ENCODE data around the gene MAP3K6. TPM values are rescaled to one million over a fixed set of nuclear protein-coding genes. Genes with fewer than 3 reads are reported as not detected.

MAP3K6 gene
- total and polyA plus RNA-seq, 2 donors: 5.3 to 45.0 TPM

DNA sequence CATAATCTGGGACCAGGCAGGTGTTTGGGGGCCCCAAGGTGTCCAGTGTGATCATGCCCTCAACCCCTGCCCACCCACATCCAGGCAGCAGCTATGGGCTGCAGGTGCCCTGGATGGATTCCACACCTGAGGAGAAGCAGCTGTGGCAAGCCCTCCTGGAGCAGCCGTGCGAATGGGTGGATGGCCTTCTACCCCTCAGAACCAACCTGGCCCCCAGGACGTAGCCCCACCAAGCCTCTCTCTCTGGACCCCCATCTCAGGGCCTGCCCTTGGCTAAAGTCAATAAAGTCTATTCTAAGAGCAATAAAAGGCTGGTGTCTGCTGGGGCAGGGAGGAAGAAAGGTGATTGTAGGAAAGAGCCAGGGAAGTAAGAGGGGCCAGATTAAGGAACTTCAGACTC lies 13.1 kb downstream of the MAP3K6 start:
- whole genome bisulfite sequencing: 95% methylated on average over 3 of the region's 3 CpGs
- H3K27me3 ChIP-seq (ENCODE audit: control insufficient read depth in 2 of 2, insufficient read depth in 1 of 2, low read length in 1 of 2): peaks cover 0 to 31% of the 10 kb centered on the region in 2 donors
- no peak overlapping the region for H3K4me3 ChIP-seq (ENCODE audit: low read length in 2 of 2)
- no peak overlapping the region for H3K27ac ChIP-seq (ENCODE audit: low read depth in 1 of 2, low read length in 1 of 2)
- H3K36me3 ChIP-seq (ENCODE audit: control insufficient read depth in 2 of 2, insufficient read depth in 2 of 2, low read length in 1 of 2): peaks cover 2 to 22% of the 10 kb centered on the region in 2 donors
- no peak for DNase-seq (ENCODE audit: low read depth in 6 of 9, low spot score in 9 of 9)
- no peaks in the 10 kb centered on the region for H3K9me3 ChIP-seq (ENCODE audit: control insufficient read depth in 2 of 2, insufficient read depth in 1 of 2, low read length in 1 of 2)
- H3K4me1 ChIP-seq (ENCODE audit: control insufficient read depth in 2 of 2, insufficient read depth in 2 of 2, low read length in 2 of 2): peaks cover 12 to 31% of the 10 kb centered on the region in 2 donors

DNA sequence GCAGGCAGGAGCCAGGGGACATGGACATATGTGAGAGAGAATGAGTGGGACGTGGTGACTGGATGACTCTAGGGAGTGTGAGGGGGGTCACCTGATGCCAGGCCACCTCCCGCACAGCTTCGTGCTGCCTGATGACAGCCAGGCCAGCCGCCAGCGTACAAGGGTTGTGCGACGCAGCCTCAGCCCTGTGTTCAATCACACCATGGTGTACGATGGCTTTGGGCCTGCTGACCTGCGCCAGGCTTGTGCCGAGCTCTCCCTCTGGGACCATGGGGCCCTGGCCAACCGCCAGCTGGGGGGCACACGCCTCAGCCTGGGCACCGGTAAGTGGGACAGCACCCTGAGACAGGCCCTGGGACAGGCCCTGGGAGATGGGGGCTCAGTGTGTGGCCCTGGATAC lies 13.6 kb downstream of the MAP3K6 start:
- Histone ChIP-seq H3K9me3 (ENCODE audit: control insufficient read depth in 2 of 2, insufficient read depth in 1 of 2, low read length in 1 of 2) (no peaks in the 10 kb centered on the region), H3K27ac (ENCODE audit: low read depth in 1 of 2, low read length in 1 of 2) (no peak overlapping the region), H3K36me3 (ENCODE audit: control insufficient read depth in 2 of 2, insufficient read depth in 2 of 2, low read length in 1 of 2) (peaks cover 2 to 22% of the 10 kb centered on the region in 2 donors), H3K27me3 (ENCODE audit: control insufficient read depth in 2 of 2, insufficient read depth in 1 of 2, low read length in 1 of 2) (peaks cover 0 to 27% of the 10 kb centered on the region in 2 donors), H3K4me1 (ENCODE audit: control insufficient read depth in 2 of 2, insufficient read depth in 2 of 2, low read length in 2 of 2) (peaks cover 12 to 32% of the 10 kb centered on the region in 2 donors), H3K4me3 (ENCODE audit: low read length in 2 of 2) (no peak overlapping the region)
- no peak for DNase-seq (ENCODE audit: low read depth in 6 of 9, low spot score in 9 of 9)
- WGBS: 97% methylated on average over 13 of the region's 13 CpGs

DNA sequence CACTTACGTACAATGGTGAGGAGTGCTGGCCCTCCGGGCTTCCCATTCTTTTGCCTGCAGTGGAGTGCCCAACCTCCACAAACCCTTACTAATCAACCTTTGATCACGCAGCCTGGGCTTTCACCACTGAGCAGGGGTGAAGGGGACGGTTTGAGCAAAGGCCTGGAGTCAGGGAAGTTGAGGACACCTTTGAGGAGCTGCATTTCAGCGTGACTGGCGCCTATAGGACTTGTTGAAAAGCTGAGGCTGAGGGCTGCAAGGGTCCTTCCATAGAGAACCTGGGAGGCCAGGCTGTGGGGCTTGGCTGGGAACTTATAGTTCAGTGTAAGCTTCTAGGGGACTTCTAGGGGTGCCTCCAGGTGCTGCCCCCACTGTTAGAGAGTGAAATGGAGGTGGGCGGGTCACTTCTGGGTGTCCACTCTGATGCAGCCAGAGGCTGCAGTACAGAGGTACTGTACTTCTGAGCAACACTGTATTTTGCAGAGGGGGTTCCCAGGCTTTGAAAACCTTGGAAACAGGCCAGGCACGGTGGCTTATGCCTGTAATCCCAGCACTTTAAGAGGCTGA lies 15.1 kb downstream of the MAP3K6 start:
- Histone ChIP-seq H3K36me3 (ENCODE audit: control insufficient read depth in 2 of 2, insufficient read depth in 2 of 2, low read length in 1 of 2) (peaks cover 2 to 25% of the 10 kb centered on the region in 2 donors), H3K4me1 (ENCODE audit: control insufficient read depth in 2 of 2, insufficient read depth in 2 of 2, low read length in 2 of 2) (peaks cover 2 to 18% of the 10 kb centered on the region in 2 donors), H3K9me3 (ENCODE audit: control insufficient read depth in 2 of 2, insufficient read depth in 1 of 2, low read length in 1 of 2) (no peaks in the 10 kb centered on the region), H3K27ac (ENCODE audit: low read depth in 1 of 2, low read length in 1 of 2) (no peak overlapping the region), H3K27me3 (ENCODE audit: control insufficient read depth in 2 of 2, insufficient read depth in 1 of 2, low read length in 1 of 2) (peaks cover 0 to 20% of the 10 kb centered on the region in 2 donors), H3K4me3 (ENCODE audit: low read length in 2 of 2) (no peak overlapping the region)
- WGBS: 93% methylated on average over 8 of the region's 8 CpGs
- DNase-seq (ENCODE audit: low read depth in 6 of 9, low spot score in 9 of 9): no peak

DNA sequence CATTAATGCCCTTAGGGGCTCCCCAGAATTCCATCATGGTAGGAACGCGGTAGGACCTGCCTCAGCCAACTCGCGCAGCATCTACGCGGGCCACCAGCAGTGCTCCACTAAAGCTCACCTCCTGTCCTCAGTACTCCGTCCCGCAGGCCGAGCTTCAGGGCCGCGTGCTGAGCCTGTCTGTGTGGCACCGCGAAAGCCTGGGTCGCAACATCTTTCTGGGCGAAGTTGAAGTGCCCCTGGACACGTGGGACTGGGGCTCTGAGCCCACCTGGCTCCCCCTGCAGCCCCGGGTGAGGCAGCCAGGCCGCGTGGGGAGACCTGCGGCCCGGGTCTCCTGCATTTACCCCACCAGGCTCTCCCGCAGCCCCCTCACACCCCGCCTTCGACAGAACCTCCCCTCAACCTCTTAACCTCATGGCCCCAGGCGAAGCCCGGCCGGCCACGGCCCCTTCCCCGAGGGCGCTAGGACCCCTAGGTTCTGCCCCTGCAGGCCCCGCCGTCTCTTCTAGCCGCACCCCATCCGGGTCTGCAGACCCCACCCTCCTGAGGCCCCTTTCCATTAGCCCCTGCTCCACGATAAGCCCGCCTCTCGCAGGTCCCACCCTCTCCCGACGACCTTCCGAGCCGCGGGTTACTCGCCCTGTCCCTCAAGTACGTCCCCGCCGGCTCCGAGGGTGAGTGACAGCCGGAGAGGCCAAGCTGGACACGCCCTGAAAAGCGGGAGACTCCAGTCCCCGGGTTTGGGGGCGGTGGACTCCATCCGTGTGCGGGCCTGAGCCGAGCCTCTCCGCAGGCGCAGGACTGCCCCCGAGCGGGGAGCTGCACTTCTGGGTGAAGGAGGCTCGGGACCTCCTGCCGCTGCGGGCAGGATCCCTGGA lies 15.9 kb downstream of the MAP3K6 start:
- Histone ChIP-seq H3K4me3 (ENCODE audit: low read length in 2 of 2) (no peak overlapping the region), H3K36me3 (ENCODE audit: control insufficient read depth in 2 of 2, insufficient read depth in 2 of 2, low read length in 1 of 2) (peaks cover 8 to 29% of the 10 kb centered on the region in 2 donors), H3K27ac (ENCODE audit: low read depth in 1 of 2, low read length in 1 of 2) (no peak overlapping the region), H3K4me1 (ENCODE audit: control insufficient read depth in 2 of 2, insufficient read depth in 2 of 2, low read length in 2 of 2) (peaks cover 2 to 11% of the 10 kb centered on the region in 2 donors), H3K27me3 (ENCODE audit: control insufficient read depth in 2 of 2, insufficient read depth in 1 of 2, low read length in 1 of 2) (peaks cover 0 to 20% of the 10 kb centered on the region in 2 donors), H3K9me3 (ENCODE audit: control insufficient read depth in 2 of 2, insufficient read depth in 1 of 2, low read length in 1 of 2) (no peaks in the 10 kb centered on the region)
- 93% methylated on average over 62 of the region's 62 CpGs for WGBS
- DNase-seq (ENCODE audit: low read depth in 6 of 9, low spot score in 9 of 9): no peak

DNA sequence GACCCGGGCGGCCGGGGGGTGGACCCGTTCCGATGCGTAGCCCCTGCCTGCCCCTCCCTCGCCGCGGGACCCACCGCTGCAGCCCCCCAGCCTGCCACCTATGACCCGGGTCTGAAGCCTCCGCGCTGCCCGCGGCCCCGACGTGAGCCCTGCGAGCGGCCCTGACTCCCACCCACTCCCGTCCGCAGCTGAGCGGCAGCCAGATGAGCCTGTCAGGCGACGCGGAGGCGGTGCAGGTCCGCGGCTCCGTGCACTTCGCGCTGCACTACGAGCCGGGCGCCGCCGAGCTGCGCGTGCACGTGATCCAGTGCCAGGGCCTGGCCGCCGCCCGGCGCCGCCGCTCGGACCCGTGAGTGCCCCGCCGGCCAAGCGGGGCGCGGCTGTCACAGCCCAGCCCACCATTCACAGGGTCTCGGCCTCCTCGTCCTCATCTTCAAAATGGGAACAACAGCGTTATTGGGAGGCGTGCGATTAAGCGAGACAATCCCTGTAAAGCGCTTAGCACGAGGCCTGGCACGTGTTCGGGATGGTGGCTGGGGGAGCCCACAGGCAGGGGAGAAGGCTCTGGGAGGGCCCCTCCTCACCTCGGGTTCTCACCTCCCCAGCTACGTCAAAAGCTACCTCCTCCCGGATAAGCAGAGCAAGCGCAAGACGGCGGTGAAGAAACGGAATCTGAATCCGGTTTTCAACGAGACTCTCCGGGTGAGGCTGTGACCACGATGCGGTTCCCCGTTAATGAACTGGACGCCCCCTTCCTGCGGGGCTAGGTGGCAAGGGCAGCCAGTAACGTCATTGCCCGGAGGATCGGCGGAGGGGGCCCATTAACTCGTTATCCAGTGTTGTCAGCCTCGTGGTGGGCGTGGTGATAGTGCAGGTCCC lies 16.7 kb downstream of the MAP3K6 start:
- H3K4me1 ChIP-seq (ENCODE audit: control insufficient read depth in 2 of 2, insufficient read depth in 2 of 2, low read length in 2 of 2): peaks cover 5 to 18% of the 10 kb centered on the region in 2 donors
- peaks cover 0 to 20% of the 10 kb centered on the region in 2 donors for H3K27me3 ChIP-seq (ENCODE audit: control insufficient read depth in 2 of 2, insufficient read depth in 1 of 2, low read length in 1 of 2)
- H3K36me3 ChIP-seq (ENCODE audit: control insufficient read depth in 2 of 2, insufficient read depth in 2 of 2, low read length in 1 of 2): peaks cover 11 to 33% of the 10 kb centered on the region in 2 donors
- H3K9me3 ChIP-seq (ENCODE audit: control insufficient read depth in 2 of 2, insufficient read depth in 1 of 2, low read length in 1 of 2): no peaks in the 10 kb centered on the region
- H3K27ac ChIP-seq (ENCODE audit: low read depth in 1 of 2, low read length in 1 of 2): no peak overlapping the region
- peak in 1 of 9 donors; percentile 32 for DNase-seq (ENCODE audit: low read depth in 6 of 9, low spot score in 9 of 9)
- WGBS: 85% methylated on average over 84 of the region's 84 CpGs
- H3K4me3 ChIP-seq (ENCODE audit: low read length in 2 of 2): peak overlapping the region; percentile 35 to 42

DNA sequence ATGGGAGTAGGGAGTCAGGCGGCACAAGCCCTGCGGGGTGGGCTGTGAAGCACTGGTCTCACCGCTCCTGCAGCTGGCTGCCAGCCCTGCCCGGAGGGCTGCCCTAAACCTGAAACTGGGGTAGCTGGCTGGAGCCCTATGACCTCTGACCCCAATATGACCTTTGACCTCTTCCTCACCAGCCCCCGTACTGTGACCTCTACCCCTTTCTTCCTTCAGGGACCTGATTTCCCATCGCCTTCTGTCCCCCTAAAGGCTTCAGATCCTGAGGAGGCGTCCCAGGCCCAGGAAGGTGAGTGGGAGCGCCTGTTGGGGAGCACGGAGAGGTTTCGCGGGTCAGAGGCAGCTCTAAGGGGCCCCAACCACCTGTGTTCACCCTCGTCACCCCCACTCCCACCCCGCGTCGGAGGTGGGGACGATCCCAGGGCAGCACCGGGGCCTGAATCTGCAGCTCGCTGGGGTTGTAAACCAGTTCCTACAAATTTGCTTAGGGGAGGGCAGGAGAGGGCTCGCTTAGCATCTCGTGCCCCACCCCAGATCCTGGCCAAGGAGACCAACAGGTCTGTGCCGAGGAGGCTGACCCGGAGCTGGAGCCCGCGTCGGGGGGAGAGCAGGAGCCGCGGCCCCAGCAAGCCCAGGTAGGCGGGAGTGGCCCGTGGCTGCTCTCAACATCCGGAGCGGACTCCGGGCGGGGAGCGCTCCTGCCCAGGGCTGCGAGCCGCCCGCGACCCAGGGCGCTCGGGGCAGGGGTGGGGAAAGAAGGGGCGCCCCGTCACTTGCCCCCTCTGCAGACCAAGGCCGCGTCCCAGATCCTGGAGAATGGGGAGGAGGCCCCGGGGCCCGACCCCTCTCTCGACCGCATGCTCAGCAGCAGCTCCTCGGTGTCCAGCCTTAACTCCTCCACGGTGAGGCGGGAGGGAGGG lies 17.6 kb downstream of the MAP3K6 start:
- DNase-seq (ENCODE audit: low read depth in 6 of 9, low spot score in 9 of 9): peak in 3 of 9 donors; percentile 40 to 64 (median 44)
- peaks cover 0 to 20% of the 10 kb centered on the region in 2 donors for H3K27me3 ChIP-seq (ENCODE audit: control insufficient read depth in 2 of 2, insufficient read depth in 1 of 2, low read length in 1 of 2)
- peaks cover 11 to 33% of the 10 kb centered on the region in 2 donors for H3K36me3 ChIP-seq (ENCODE audit: control insufficient read depth in 2 of 2, insufficient read depth in 2 of 2, low read length in 1 of 2)
- peaks cover 5 to 27% of the 10 kb centered on the region in 2 donors for H3K4me1 ChIP-seq (ENCODE audit: control insufficient read depth in 2 of 2, insufficient read depth in 2 of 2, low read length in 2 of 2)
- H3K27ac ChIP-seq (ENCODE audit: low read depth in 1 of 2, low read length in 1 of 2): no peak overlapping the region
- 59% methylated on average over 51 of the region's 51 CpGs for WGBS
- peak overlapping the region; percentile 35 to 42 for H3K4me3 ChIP-seq (ENCODE audit: low read length in 2 of 2)
- H3K9me3 ChIP-seq (ENCODE audit: control insufficient read depth in 2 of 2, insufficient read depth in 1 of 2, low read length in 1 of 2): no peaks in the 10 kb centered on the region

DNA sequence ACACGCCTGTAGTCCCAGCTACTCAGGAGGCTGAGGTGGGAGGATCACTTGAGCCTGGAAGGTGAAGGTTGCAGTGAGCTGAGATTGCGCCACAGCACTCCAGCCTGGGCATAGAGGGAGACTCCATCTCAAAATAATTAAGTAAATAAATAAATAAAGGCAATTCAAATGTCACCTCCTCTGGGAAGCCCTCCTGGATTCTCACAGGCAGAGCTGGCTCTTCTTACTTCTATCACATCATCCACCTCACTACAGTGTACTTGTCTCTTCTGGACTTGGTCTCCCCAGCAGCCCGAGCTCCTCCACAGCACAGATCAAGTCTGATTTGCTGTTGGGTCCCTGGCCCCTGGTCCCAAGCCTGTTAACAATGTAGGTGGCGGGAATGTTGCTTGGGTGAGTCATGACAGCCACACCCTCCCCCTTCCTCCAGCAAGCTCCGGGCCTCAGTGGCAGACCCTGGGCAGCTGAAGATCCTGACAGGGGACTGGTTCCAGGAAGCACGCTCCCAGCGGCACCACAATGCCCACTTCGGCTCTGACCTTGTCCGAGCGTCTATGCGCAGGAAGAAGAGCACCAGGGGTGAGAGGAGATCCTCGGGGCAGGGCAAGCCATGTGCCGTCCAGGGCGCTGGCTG lies 19.7 kb downstream of the MAP3K6 start:
- Histone ChIP-seq H3K4me3 (ENCODE audit: low read length in 2 of 2) (no peak overlapping the region), H3K36me3 (ENCODE audit: control insufficient read depth in 2 of 2, insufficient read depth in 2 of 2, low read length in 1 of 2) (peaks cover 11 to 24% of the 10 kb centered on the region in 2 donors), H3K27ac (ENCODE audit: low read depth in 1 of 2, low read length in 1 of 2) (no peak overlapping the region), H3K9me3 (ENCODE audit: control insufficient read depth in 2 of 2, insufficient read depth in 1 of 2, low read length in 1 of 2) (peaks cover 0 to 3% of the 10 kb centered on the region in 2 donors), H3K4me1 (ENCODE audit: control insufficient read depth in 2 of 2, insufficient read depth in 2 of 2, low read length in 2 of 2) (peaks cover 21 to 47% of the 10 kb centered on the region in 2 donors), H3K27me3 (ENCODE audit: control insufficient read depth in 2 of 2, insufficient read depth in 1 of 2, low read length in 1 of 2) (peaks cover 0 to 20% of the 10 kb centered on the region in 2 donors)
- WGBS: 95% methylated on average over 14 of the region's 14 CpGs
- DNase-seq (ENCODE audit: low read depth in 6 of 9, low spot score in 9 of 9): no peak

DNA sequence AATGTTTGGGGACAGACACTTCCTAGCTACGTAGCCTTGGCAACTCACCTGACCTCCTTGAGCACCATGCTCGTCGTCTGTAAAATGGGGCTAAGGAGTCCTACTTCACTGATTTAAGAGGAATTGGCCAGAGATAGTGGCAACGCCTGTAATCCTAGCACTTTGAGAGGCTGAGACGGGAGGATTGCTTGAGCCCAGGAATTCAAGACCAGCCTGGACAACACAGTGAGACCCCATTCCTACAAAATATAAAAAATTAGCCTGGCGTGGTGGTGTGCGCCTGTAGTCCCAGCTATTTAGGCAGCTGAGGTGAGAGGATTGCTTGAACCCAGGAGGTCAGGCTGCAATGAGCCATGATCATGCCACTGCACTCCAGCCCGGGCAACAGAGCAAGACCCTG lies 20.4 kb downstream of the MAP3K6 start:
- no peak overlapping the region for H3K27ac ChIP-seq (ENCODE audit: low read depth in 1 of 2, low read length in 1 of 2)
- DNase-seq (ENCODE audit: low read depth in 6 of 9, low spot score in 9 of 9): no peak
- peaks cover 11 to 21% of the 10 kb centered on the region in 2 donors for H3K36me3 ChIP-seq (ENCODE audit: control insufficient read depth in 2 of 2, insufficient read depth in 2 of 2, low read length in 1 of 2)
- peaks cover 0 to 3% of the 10 kb centered on the region in 2 donors for H3K9me3 ChIP-seq (ENCODE audit: control insufficient read depth in 2 of 2, insufficient read depth in 1 of 2, low read length in 1 of 2)
- peaks cover 26 to 54% of the 10 kb centered on the region in 2 donors for H3K4me1 ChIP-seq (ENCODE audit: control insufficient read depth in 2 of 2, insufficient read depth in 2 of 2, low read length in 2 of 2)
- peaks cover 0 to 20% of the 10 kb centered on the region in 2 donors for H3K27me3 ChIP-seq (ENCODE audit: control insufficient read depth in 2 of 2, insufficient read depth in 1 of 2, low read length in 1 of 2)
- H3K4me3 ChIP-seq (ENCODE audit: low read length in 2 of 2): no peak overlapping the region
- WGBS: 97% methylated on average over 8 of the region's 8 CpGs
